Retinal pigment epithelial cell (primary cell): ENCODE results near the gene TREX2.

Source experiments
- DNase-seq: peaks from one replicate; pipeline ENCODE4 v3.0.0-alpha.2; 2010; ENCODE audit warnings: low read depth
- H3K4me3 ChIP-seq: 2 replicates; pipeline ENCODE4 v1.5.1; 2011; ENCODE audit warnings: mild to moderate bottlenecking, low read length, control low read depth, moderate library complexity
- CTCF ChIP-seq: conservative IDR thresholded peaks from 2 replicates; pipeline ENCODE4 v1.5.1; 2011; ENCODE audit warnings: low read depth, low read length, control low read depth, inconsistent platforms

TREX2 gene

GRCh38 chrX:153482376-153483015 lies 36.6 kb upstream of the TREX2 start:
- TF ChIP-seq CTCF: no peak
- H3K4me3 ChIP-seq: no peak overlapping the region
- no peak for DNase-seq

- no peak for TF ChIP-seq CTCF
- no peak overlapping the region for H3K4me3 ChIP-seq
Measured at GRCh38 chrX:153481043-153481442, 35.2 kb upstream of the TREX2 start.

DNA sequence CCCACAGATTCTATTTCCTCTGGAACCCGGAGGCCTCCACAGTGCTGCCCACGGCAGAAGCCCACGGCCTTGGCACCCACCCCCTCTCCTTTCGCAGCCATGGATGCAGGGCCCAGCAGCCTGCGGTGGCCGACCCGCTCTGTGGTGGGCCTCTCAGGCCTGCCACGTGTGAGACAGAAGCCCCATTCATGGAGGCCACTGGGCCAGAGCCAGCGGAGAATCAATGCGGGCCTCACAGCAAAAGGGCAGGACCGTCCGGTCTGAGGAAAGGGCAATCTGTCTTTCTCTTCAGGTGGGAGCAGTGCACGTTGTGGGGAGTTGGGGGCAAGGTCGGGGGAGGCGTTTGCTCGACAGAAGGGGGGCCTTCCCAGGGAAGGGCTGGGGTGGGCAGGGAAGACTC lies 32.9 kb upstream of the TREX2 start:
- DNase-seq: no peak
- TF ChIP-seq CTCF: no peak
- H3K4me3 ChIP-seq: no peak overlapping the region

More at GRCh38 chrX:153481043-153481442, 35.2 kb upstream of the TREX2 start:
- DNase-seq: no peak

DNA sequence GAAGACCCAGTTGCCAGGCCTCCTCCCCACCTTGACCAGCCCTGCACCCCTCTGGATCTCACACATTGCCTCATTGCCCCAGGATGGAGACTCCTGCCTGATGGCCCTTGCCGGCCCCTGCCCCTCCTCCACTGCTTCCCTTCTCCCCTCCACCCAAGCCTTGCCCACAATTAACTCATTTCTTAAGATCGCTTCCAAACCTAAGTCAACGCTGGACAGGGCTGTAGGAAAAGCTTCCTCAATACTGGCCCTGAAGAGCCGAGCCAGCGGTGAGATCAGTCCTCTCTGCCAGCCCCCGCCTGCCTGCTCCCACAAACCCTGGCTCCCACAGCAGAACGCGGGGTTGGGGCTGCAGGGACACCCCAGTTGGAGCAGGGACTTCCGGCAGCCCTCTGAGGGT lies 32.0 kb upstream of the TREX2 start:
- DNase-seq: no peak
- TF ChIP-seq CTCF: no peak
- H3K4me3 ChIP-seq: no peak overlapping the region

- DNase-seq: no peak
- no peak overlapping the region for H3K4me3 ChIP-seq
- no peak for TF ChIP-seq CTCF
Measured at GRCh38 chrX:153477364-153477857, 31.6 kb upstream of the TREX2 start.

GRCh38 chrX:153476666-153477363 lies 31.0 kb upstream of the TREX2 start:
- no peak for DNase-seq
- no peak for TF ChIP-seq CTCF
- no peak overlapping the region for H3K4me3 ChIP-seq
